PC-3 (cell line): ENCODE measurements around the gene PLEKHH3.

Experiments used
- EZH2 ChIP-seq: fragments of 300-600 bp; sonication (generic); IDR thresholded peaks from one replicate; pipeline ENCODE4 v1.6.1; 2017; ENCODE audit warnings: antibody characterized with exemption, mild to moderate bottlenecking, low read length; ENCODE audit not compliant: unreplicated experiment
- EZH2phosphoT487 ChIP-seq: fragments of 300-600 bp; sonication (generic); IDR thresholded peaks from 2 replicates; pipeline ENCODE4 v1.6.1; 2018; ENCODE audit warnings: mild to moderate bottlenecking, antibody characterized with exemption, low read length, borderline replicate concordance
- TF ChIP-seq, protein P1 (sequence below): fragments of 300-600 bp; sonication (generic); conservative IDR thresholded peaks from 2 replicates; pipeline ENCODE4 v1.5.1; 2017; ENCODE audit warnings: antibody characterized with exemption, low read depth, mild to moderate bottlenecking, low read length

DNA sequence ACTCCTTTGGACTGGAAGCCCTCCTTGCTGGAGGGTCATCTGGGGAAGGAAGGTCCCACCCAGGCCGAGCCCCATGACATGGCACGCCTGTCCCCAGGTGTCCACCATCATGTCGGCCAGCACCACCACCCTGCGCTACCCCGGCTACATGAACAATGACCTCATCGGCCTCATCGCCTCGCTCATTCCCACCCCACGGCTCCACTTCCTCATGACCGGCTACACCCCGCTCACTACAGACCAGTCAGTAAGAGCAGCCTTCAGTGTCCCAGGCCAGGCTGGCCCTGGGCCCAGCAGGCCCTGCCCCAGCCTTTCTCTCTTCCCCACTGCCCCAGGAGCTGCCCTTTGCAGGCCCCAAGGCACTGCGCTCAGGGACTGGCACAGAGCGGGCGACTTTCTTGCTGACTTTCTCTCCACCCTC is 11.2 kb downstream of the PLEKHH3 start:
- TF ChIP-seq, protein P1, sequence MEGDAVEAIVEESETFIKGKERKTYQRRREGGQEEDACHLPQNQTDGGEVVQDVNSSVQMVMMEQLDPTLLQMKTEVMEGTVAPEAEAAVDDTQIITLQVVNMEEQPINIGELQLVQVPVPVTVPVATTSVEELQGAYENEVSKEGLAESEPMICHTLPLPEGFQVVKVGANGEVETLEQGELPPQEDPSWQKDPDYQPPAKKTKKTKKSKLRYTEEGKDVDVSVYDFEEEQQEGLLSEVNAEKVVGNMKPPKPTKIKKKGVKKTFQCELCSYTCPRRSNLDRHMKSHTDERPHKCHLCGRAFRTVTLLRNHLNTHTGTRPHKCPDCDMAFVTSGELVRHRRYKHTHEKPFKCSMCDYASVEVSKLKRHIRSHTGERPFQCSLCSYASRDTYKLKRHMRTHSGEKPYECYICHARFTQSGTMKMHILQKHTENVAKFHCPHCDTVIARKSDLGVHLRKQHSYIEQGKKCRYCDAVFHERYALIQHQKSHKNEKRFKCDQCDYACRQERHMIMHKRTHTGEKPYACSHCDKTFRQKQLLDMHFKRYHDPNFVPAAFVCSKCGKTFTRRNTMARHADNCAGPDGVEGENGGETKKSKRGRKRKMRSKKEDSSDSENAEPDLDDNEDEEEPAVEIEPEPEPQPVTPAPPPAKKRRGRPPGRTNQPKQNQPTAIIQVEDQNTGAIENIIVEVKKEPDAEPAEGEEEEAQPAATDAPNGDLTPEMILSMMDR, result no peak
- TF ChIP-seq EZH2phosphoT487, result no peak
- TF ChIP-seq EZH2, result no peak
